K562 (cell line): ENCODE results near the gene HAUS2. TPM values are rescaled to one million over a fixed set of nuclear protein-coding genes. Genes with fewer than 3 reads are reported as not detected.

Source experiments
- ATAC-seq: fragments of 200-7000 bp; cut with Tn5 transposase; 3 replicates; pipeline ENCODE4 v1.9.1; 2020; ENCODE audit warnings: moderate library complexity
- BruUV-seq: library from RNA; stranded (reverse); fragments of 400-500 nt; replicated peaks from 2 replicates; lab custom pipeline; 2021; lab: Mats Ljungman, UMichigan
- CTCF ChIA-PET: fragments of 300-600 bp; formaldehyde crosslinking; extraction: SDS; loops from one replicate; lab custom pipeline; 2021; ENCODE audit warnings: low intra/inter-chr PET ratio; lab: Yijun Ruan, JAX
- POLR2A ChIA-PET: fragments of 300-600, 350-650 bp; sonication (Branson Sonifier 250); formaldehyde crosslinking; extraction: SDS; loops from one replicate; lab custom pipeline; 2021; ENCODE audit warnings: antibody characterized with exemption, inconsistent platforms; lab: Yijun Ruan, JAX
- DNase-seq, 4 experiments: peaks; one replicate each; pipeline versions ENCODE4 v3.0.0 to v3.0.0-alpha.2; 2011 to 2018; ENCODE audit warnings: low spot score in 3 of 4, mixed read lengths in 3 of 4; ENCODE audit errors: extremely low read depth in 1 of 4
- FAIRE-seq: peaks from 2 replicates; lab custom pipeline; 2011; peaks lifted over from hg19 to GRCh38; lab: Jason Lieb, UNC
- H2AFZ ChIP-seq: 2 replicates; pipeline ENCODE4 v1.6.0; 2011; ENCODE audit warnings: low read depth, low read length, control low read depth, inconsistent platforms
- H3K27ac ChIP-seq: fragments of 200-600 bp; 3 replicates; pipeline ENCODE4 v1.8.0; 2011; ENCODE audit warnings: low read depth, mild to moderate bottlenecking, control low read depth, inconsistent platforms, low read length, moderate library complexity, mixed read lengths; ENCODE audit errors: extremely low read depth
- H3K27me3 ChIP-seq, 2 experiments: fragments of 300-600 bp in 1 of 2; 2 replicates in 1 of 2; 3 replicates in 1 of 2; pipeline versions ENCODE4 v1.6.0 to v1.8.0; 2011; ENCODE audit warnings: inconsistent platforms in 2 of 2, low read length in 2 of 2, mild to moderate bottlenecking in 1 of 2, mixed read lengths in 1 of 2, moderate library complexity in 1 of 2; ENCODE audit not compliant: control insufficient read depth in 2 of 2, insufficient read depth in 2 of 2
- H3K36me3 ChIP-seq: fragments of 300-600 bp; 3 replicates; pipeline ENCODE4 v1.8.0; 2011; ENCODE audit warnings: mild to moderate bottlenecking, low read length, inconsistent platforms; ENCODE audit not compliant: control insufficient read depth, insufficient read depth
- H3K4me1 ChIP-seq, 2 experiments: fragments of 200-600 bp in 1 of 2; replicated peaks in 1 of 2; 2 replicates in 1 of 2; 3 replicates in 1 of 2; pipeline versions ENCODE4 v1.5.1 to v1.8.0; 2011; ENCODE audit warnings: inconsistent platforms in 2 of 2, low read length in 2 of 2, mild to moderate bottlenecking in 1 of 2, mixed read lengths in 1 of 2, moderate library complexity in 1 of 2; ENCODE audit not compliant: control insufficient read depth in 2 of 2, insufficient read depth in 2 of 2
- H3K4me2 ChIP-seq: 2 replicates; pipeline ENCODE4 v1.6.1; 2011; ENCODE audit warnings: low read length, control low read depth, inconsistent platforms, mixed read lengths; ENCODE audit not compliant: insufficient read depth
- H3K4me3 ChIP-seq: fragments of 200-600 bp; sonication (generic), shearing (Covaris generic); 2 replicates; pipeline ENCODE4 v1.5.1; 2016; ENCODE audit warnings: control low read depth, inconsistent platforms
- H3K79me2 ChIP-seq: fragments of 200-600 bp; 3 replicates; pipeline ENCODE4 v1.8.0; 2011; ENCODE audit warnings: low read length, inconsistent platforms; ENCODE audit not compliant: control insufficient read depth, insufficient read depth
- H3K9ac ChIP-seq, 2 experiments: 2 replicates each; pipeline versions ENCODE4 v1.6.0 to v1.6.1; 2011; ENCODE audit warnings: low read depth in 2 of 2, low read length in 2 of 2, control low read depth in 1 of 2, inconsistent platforms in 1 of 2, mild to moderate bottlenecking in 1 of 2, mixed read lengths in 1 of 2; ENCODE audit not compliant: insufficient read depth in 1 of 2
- H3K9me1 ChIP-seq: one replicate; pipeline ENCODE4 v1.6.0; 2011; ENCODE audit warnings: inconsistent platforms, mild to moderate bottlenecking, low read length, moderate library complexity; ENCODE audit not compliant: control insufficient read depth, insufficient read depth
- H3K9me3 ChIP-seq: replicated peaks from 2 replicates; pipeline ENCODE4 v1.5.1; 2011; ENCODE audit warnings: low read depth, low read length, inconsistent platforms; ENCODE audit not compliant: control insufficient read depth, insufficient read depth
- H4K20me1 ChIP-seq: replicated peaks from 2 replicates; pipeline ENCODE4 v1.6.1; 2011; ENCODE audit warnings: low read length, inconsistent platforms, mixed read lengths; ENCODE audit not compliant: control insufficient read depth, insufficient read depth
- BRF1 ChIP-seq: IDR thresholded peaks from 3 replicates; pipeline ENCODE4 v1.6.1; 2011; ENCODE audit warnings: borderline replicate concordance, mild to moderate bottlenecking; ENCODE audit not compliant: insufficient read length; ENCODE audit errors: extremely low read depth
- EP400 ChIP-seq: fragments of 450-650 bp; IDR thresholded peaks from 2 replicates; pipeline ENCODE4 v1.6.1; 2017; ENCODE audit warnings: antibody characterized with exemption, mild to moderate bottlenecking, moderate library complexity
- FOXP1 ChIP-seq: sonication (generic); formaldehyde crosslinking; IDR thresholded peaks from 2 replicates; pipeline ENCODE4 v1.8.0; 2022; ENCODE audit warnings: mild to moderate bottlenecking, missing genetic modification reagents
- HNRNPK ChIP-seq: fragments of 200-400 bp; formaldehyde crosslinking; IDR thresholded peaks from one replicate; pipeline ENCODE4 v1.6.1; 2018; ENCODE audit warnings: mild to moderate bottlenecking, low read depth, low read length; ENCODE audit not compliant: poor library complexity, severe bottlenecking
- MXI1 ChIP-seq: IDR thresholded peaks from 2 replicates; pipeline ENCODE4 v1.6.1; 2011; ENCODE audit warnings: low read depth, mild to moderate bottlenecking, improper control_type of control experiment, low read length
- NCOA4 ChIP-seq: fragments of 450-650 bp; IDR thresholded peaks from 2 replicates; pipeline ENCODE4 v1.6.1; 2018; ENCODE audit warnings: mild to moderate bottlenecking; ENCODE audit not compliant: partially characterized antibody
- PCBP1 ChIP-seq: fragments of 200-400 bp; formaldehyde crosslinking; IDR thresholded peaks from 2 replicates; pipeline ENCODE4 v1.6.1; 2018; ENCODE audit warnings: mild to moderate bottlenecking, low read depth, low read length; ENCODE audit not compliant: poor library complexity, severe bottlenecking
- RBBP5 ChIP-seq: fragments of 200-600 bp; sonication (generic); IDR thresholded peaks from 2 replicates; pipeline ENCODE4 v1.6.1; 2012; ENCODE audit warnings: borderline replicate concordance, mild to moderate bottlenecking, low read length, control low read depth, inconsistent platforms; ENCODE audit not compliant: insufficient read depth, poor library complexity, severe bottlenecking
- SMAD1 ChIP-seq: fragments of 150-350 bp; IDR thresholded peaks from 2 replicates; pipeline ENCODE4 v1.6.1; 2014; ENCODE audit warnings: low read length, low read depth; ENCODE audit not compliant: partially characterized antibody
- SMARCA5 ChIP-seq: fragments of 450-650 bp; IDR thresholded peaks from 2 replicates; pipeline ENCODE4 v1.6.1; 2016
- SREBF2 ChIP-seq: sonication (generic); formaldehyde crosslinking; IDR thresholded peaks from 2 replicates; pipeline ENCODE4 v1.4.0; 2020; ENCODE audit warnings: mild to moderate bottlenecking, missing genetic modification reagents
- TBP ChIP-seq: optimal IDR thresholded peaks from 2 replicates; pipeline ENCODE3; 2011; ENCODE audit warnings: low read depth, low read length, improper control_type of control experiment
- ZNF146 ChIP-seq: IDR thresholded peaks from one replicate; pipeline ENCODE4 v1.6.1; 2018; ENCODE audit warnings: missing compliant biosample characterization; ENCODE audit not compliant: unreplicated experiment
- ZNF57 ChIP-seq: fragments of 450-650 bp; formaldehyde crosslinking; IDR thresholded peaks from 2 replicates; pipeline ENCODE4 v1.4.0; 2020; ENCODE audit warnings: mild to moderate bottlenecking, moderate library complexity
- ZNF696 ChIP-seq: fragments of 250-450 bp; sonication (Bioruptor Pico); conservative IDR thresholded peaks from 2 replicates; pipeline ENCODE4 v1.4.0; 2020; ENCODE audit warnings: mild to moderate bottlenecking, moderate library complexity
- WGBS: fragments of 100-300 bp; shearing (Covaris generic); methylation state at CpG from one replicate; pipeline ENCODE4 v1.1.6; 2016; ENCODE audit warnings: low coverage, mixed read lengths; ENCODE audit not compliant: insufficient coverage; ENCODE audit errors: missing lambda C conversion rate; 5-methylcytosine and 5-hydroxymethylcytosine counted together
- in situ Hi-C: fragments of 300-500 bp; cut with MboI; formaldehyde crosslinking; loops from 4 replicates; pipeline ENCODE4 v1.15.0; 2018; ENCODE audit warnings: inconsistent platforms, mixed read lengths
- intact Hi-C: fragments of 100-400 bp; cut with micrococcal nuclease; formaldehyde crosslinking; loops from 2 replicates; pipeline ENCODE4 v1.14.2; 2022
- polyA plus RNA-seq, 8 experiments: library from polyadenylated mRNA; depleted of rRNA in 4 of 8; stranded (reverse) in 5 of 8; unstranded in 3 of 8; fragments of >200 nt; fragmentation: Nextera tagmentation in 2 of 8; fragmentation: Illumina TruSeq in 1 of 8; extraction: Ambion mirVana in 2 of 8; extraction: Trizol in 1 of 8; gene quantifications; 2 replicates each; pipeline versions ENCODE4 v1.2.1 to v1.2.3, GENCODE V29; 2011 to 2014; ENCODE audit warnings: inconsistent platforms in 1 of 8, missing spikeins in 1 of 8
- total RNA-seq, 7 experiments: library from RNA; depleted of rRNA in 6 of 7; stranded (reverse); fragments of >200 nt in 6 of 7; fragmentation: Illumina TruSeq in 2 of 7; extraction: Trizol in 2 of 7; gene quantifications; 2 replicates each; pipeline versions ENCODE4 v1.2.1 to v1.2.3, GENCODE V29; 2011 to 2021; ENCODE audit warnings: low replicate concordance in 1 of 7
- TF ChIP-seq, protein P1 (sequence below): fragments of 450-650 bp; formaldehyde crosslinking; IDR thresholded peaks from 2 replicates; pipeline ENCODE4 v1.4.0; 2020; ENCODE audit warnings: mild to moderate bottlenecking, moderate library complexity
- TF ChIP-seq, protein P2 (sequence below), 2 experiments: fragments of 450-650 bp in 1 of 2; sonication (generic) in 1 of 2; formaldehyde crosslinking in 1 of 2; IDR thresholded peaks in 1 of 2; conservative IDR thresholded peaks in 1 of 2; 2 replicates each; pipeline versions ENCODE4 v1.6.1 to v1.8.1; 2016 to 2023; ENCODE audit warnings: mild to moderate bottlenecking in 2 of 2, moderate library complexity in 2 of 2, inconsistent platforms in 1 of 2, missing genetic modification reagents in 1 of 2
- TF ChIP-seq, protein P3 (sequence below): fragments of 250-450 bp; sonication (Bioruptor Pico); IDR thresholded peaks from 2 replicates; pipeline ENCODE4 v1.4.0; 2020; ENCODE audit warnings: mild to moderate bottlenecking, moderate library complexity

HAUS2 gene
- total and polyA plus RNA-seq, 9 of the 15 experiments (the other 6 are each of a cell fraction or from before 2014, with no cell fraction given), result 30.6 to 64.9 (median 54.1) TPM

DNA sequence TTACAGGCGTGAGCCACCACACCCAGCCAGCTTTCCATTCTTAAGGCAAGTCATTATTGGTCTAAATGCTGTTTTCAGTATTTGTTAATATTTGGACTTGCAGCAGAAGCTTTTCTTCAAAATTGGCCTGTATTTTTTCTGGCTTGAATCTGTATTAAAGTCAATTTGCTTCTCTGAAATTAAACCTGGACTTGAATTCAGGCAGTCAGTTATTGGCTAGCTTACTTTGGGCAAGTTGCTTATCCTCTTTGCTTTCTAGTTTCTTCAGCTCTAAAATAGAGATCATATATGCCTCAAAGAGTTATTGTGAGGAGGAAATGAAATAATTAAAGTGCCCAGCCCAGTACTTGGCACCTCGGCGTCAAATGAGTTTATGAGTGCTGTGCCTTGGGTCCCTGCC lies 44.1 kb downstream of the HAUS2 start:
- H3K9me3 ChIP-seq, result no peaks in the 10 kb centered on the region
- in situ Hi-C loops, result no loop called here
- H2AFZ ChIP-seq, result no peak overlapping the region
- no peaks in the 10 kb centered on the region for H3K9me1 ChIP-seq
- BruUV-seq, result no TSS peak
- 92% methylated on average over 3 of the region's 3 CpGs for whole genome bisulfite sequencing
- H3K4me1 ChIP-seq, result peaks cover 7 to 18% of the 10 kb centered on the region in 2 experiments; a peak in 4 of 5 replicates
- H3K9ac ChIP-seq, result no peak overlapping the region
- no peak overlapping the region for H3K27ac ChIP-seq
- POLR2A ChIA-PET, result interaction anchor here (0.7 to 2.0 kb wide), 3 partner anchors 9 to 16 kb away, joined by 3 to 6 read pairs (median 5); no protein-coding TSS in a partner anchor
- no peak overlapping the region for H3K4me2 ChIP-seq
- intact Hi-C loops, result no loop called here
- no peak for FAIRE-seq
- CTCF ChIA-PET, result no interaction called here
- no peak overlapping the region for H3K4me3 ChIP-seq
- no peaks in the 10 kb centered on the region for H3K27me3 ChIP-seq
- no peak for DNase-seq
- H3K36me3 ChIP-seq, result no peaks in the 10 kb centered on the region
- no peak for ATAC-seq
- no peaks in the 10 kb centered on the region for H4K20me1 ChIP-seq
- no peak for TF ChIP-seq MXI1
- TF ChIP-seq NCOA4, result no peak
- TF ChIP-seq TBP, result no peak
- no peak for TF ChIP-seq EP400
- TF ChIP-seq HNRNPK, result no peak
- TF ChIP-seq, protein P1, sequence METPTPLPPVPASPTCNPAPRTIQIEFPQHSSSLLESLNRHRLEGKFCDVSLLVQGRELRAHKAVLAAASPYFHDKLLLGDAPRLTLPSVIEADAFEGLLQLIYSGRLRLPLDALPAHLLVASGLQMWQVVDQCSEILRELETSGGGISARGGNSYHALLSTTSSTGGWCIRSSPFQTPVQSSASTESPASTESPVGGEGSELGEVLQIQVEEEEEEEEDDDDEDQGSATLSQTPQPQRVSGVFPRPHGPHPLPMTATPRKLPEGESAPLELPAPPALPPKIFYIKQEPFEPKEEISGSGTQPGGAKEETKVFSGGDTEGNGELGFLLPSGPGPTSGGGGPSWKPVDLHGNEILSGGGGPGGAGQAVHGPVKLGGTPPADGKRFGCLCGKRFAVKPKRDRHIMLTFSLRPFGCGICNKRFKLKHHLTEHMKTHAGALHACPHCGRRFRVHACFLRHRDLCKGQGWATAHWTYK (CRISPR knock-in tag), result no peak
- no peak for TF ChIP-seq RBBP5
- TF ChIP-seq BRF1, result no peak
- no peak for TF ChIP-seq FOXP1 (CRISPR knock-in tag)
- no peak for TF ChIP-seq SMARCA5
- TF ChIP-seq, protein P2, sequence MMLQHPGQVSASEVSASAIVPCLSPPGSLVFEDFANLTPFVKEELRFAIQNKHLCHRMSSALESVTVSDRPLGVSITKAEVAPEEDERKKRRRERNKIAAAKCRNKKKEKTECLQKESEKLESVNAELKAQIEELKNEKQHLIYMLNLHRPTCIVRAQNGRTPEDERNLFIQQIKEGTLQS (IDR thresholded peaks at IDR 0.05), result no peak
- TF ChIP-seq, protein P2 (CRISPR knock-in tag; conservative IDR thresholded peaks at IDR 0.05), result no peak
- no peak for TF ChIP-seq SREBF2
- TF ChIP-seq ZNF696, result no peak
- TF ChIP-seq ZNF57, result no peak
- no peak for TF ChIP-seq ZNF146 (CRISPR knock-in tag)
- TF ChIP-seq PCBP1, result no peak
- TF ChIP-seq, protein P3, sequence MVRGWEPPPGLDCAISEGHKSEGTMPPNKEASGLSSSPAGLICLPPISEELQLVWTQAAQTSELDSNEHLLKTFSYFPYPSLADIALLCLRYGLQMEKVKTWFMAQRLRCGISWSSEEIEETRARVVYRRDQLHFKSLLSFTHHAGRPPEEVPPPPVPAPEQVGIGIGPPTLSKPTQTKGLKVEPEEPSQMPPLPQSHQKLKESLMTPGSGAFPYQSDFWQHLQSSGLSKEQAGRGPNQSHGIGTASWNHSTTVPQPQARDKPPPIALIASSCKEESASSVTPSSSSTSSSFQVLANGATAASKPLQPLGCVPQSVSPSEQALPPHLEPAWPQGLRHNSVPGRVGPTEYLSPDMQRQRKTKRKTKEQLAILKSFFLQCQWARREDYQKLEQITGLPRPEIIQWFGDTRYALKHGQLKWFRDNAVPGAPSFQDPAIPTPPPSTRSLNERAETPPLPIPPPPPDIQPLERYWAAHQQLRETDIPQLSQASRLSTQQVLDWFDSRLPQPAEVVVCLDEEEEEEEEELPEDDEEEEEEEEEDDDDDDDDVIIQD (CRISPR knock-in tag), result no peak
- TF ChIP-seq SMAD1, result no peak
- TF ChIP-seq, all 486 proteins: peak for 0
- no peaks in the 10 kb centered on the region for H3K79me2 ChIP-seq
